A673 (cell line): ENCODE measurements around the gene BSPRY.

Source experiments
- EZH2 ChIP-seq: fragments of 200-600 bp; sonication (generic); IDR thresholded peaks from 2 replicates; pipeline ENCODE4 v1.6.1; 2017; ENCODE audit warnings: borderline replicate concordance, low read depth, mild to moderate bottlenecking, mixed read lengths, antibody characterized with exemption, low read length; ENCODE audit not compliant: poor library complexity, severe bottlenecking
- TF ChIP-seq, protein P1 (sequence below): fragments of 300-800, 200-600 bp; sonication (generic); conservative IDR thresholded peaks from 2 replicates; pipeline ENCODE4 v1.5.1; 2017; ENCODE audit warnings: low read depth, mild to moderate bottlenecking, antibody characterized with exemption, low read length, moderate library complexity, mixed read lengths

- TF ChIP-seq, protein P1, sequence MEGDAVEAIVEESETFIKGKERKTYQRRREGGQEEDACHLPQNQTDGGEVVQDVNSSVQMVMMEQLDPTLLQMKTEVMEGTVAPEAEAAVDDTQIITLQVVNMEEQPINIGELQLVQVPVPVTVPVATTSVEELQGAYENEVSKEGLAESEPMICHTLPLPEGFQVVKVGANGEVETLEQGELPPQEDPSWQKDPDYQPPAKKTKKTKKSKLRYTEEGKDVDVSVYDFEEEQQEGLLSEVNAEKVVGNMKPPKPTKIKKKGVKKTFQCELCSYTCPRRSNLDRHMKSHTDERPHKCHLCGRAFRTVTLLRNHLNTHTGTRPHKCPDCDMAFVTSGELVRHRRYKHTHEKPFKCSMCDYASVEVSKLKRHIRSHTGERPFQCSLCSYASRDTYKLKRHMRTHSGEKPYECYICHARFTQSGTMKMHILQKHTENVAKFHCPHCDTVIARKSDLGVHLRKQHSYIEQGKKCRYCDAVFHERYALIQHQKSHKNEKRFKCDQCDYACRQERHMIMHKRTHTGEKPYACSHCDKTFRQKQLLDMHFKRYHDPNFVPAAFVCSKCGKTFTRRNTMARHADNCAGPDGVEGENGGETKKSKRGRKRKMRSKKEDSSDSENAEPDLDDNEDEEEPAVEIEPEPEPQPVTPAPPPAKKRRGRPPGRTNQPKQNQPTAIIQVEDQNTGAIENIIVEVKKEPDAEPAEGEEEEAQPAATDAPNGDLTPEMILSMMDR = 0 out of 2 replicates have a peak, but pooled peaks have one; percentile 22
- TF ChIP-seq EZH2 = no peak
Observed at GRCh38 chr9:113317777-113318176, 31.6 kb upstream of the BSPRY start.
